ENCODE data around the gene SRGAP2B.
"Not testable (repeated sequence)": the region's sequence is repeated elsewhere in the genome, so short reads cannot be mapped to it uniquely, and the experiment has no call there.

DNA sequence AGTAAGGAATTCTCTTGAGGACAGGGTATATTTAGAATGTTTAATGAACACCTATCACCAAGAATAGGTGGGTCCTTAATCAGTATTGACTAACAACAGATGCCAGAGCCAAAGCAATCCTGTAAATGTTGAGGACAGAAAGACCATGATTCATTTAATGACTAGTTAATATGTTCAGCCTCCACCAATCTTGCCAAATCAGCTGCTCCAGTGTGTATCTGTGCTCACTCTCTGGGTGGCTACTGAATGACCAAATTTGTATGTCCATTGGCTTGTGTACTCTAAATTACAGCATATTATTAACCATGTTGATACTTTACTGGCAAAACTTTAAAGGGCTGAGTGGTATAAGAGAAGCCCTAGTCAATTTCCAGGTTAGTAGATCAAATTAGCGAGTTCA is 130.9 kb downstream of the SRGAP2B start:
- TF ChIP-seq ZNF274 (IDR thresholded peaks at IDR 0.05; ENCODE audit: borderline replicate concordance, extremely low read depth, low read length); EP300 (IDR thresholded peaks at IDR 0.05; ENCODE audit: borderline replicate concordance in 1 of 2, low read depth in 2 of 2, low read length in 2 of 2); POLR2A (IDR thresholded peaks at IDR 0.05; ENCODE audit: control extremely low read depth in 1 of 2, low read depth in 2 of 2, low read length in 2 of 2); BCL11A (IDR thresholded peaks at IDR 0.05; ENCODE audit: low read depth in 2 of 2, low read length in 2 of 2); RFX5 (IDR thresholded peaks at IDR 0.05; ENCODE audit: borderline replicate concordance, low read depth, low read length); BRCA1 (IDR thresholded peaks at IDR 0.05; ENCODE audit: low read depth, low read length); MAX (IDR thresholded peaks at IDR 0.05); HDAC6 (IDR thresholded peaks at IDR 0.05; ENCODE audit: low read depth, low read length); JUND (IDR thresholded peaks at IDR 0.05; ENCODE audit: low read length); MAFK (IDR thresholded peaks at IDR 0.05; ENCODE audit: low read depth, low read length): not testable (repeated sequence)
- TF ChIP-seq, protein P1, sequence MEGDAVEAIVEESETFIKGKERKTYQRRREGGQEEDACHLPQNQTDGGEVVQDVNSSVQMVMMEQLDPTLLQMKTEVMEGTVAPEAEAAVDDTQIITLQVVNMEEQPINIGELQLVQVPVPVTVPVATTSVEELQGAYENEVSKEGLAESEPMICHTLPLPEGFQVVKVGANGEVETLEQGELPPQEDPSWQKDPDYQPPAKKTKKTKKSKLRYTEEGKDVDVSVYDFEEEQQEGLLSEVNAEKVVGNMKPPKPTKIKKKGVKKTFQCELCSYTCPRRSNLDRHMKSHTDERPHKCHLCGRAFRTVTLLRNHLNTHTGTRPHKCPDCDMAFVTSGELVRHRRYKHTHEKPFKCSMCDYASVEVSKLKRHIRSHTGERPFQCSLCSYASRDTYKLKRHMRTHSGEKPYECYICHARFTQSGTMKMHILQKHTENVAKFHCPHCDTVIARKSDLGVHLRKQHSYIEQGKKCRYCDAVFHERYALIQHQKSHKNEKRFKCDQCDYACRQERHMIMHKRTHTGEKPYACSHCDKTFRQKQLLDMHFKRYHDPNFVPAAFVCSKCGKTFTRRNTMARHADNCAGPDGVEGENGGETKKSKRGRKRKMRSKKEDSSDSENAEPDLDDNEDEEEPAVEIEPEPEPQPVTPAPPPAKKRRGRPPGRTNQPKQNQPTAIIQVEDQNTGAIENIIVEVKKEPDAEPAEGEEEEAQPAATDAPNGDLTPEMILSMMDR (IDR thresholded peaks at IDR 0.05; ENCODE audit: control extremely low read depth in 1 of 3, insufficient read depth in 1 of 3, low read depth in 1 of 3, low read length in 3 of 3) = not testable (repeated sequence)
